C4-2B (cell line): ENCODE measurements around the gene TTC22.

Experiments
- ZFX ChIP-seq: fragments of 450-650 bp; IDR thresholded peaks from 2 replicates; pipeline ENCODE4 v1.6.1; 2017
- TF ChIP-seq, protein P1 (sequence below): fragments of 450-650 bp; conservative IDR thresholded peaks from 2 replicates; pipeline ENCODE4 v1.5.1; 2017; ENCODE audit warnings: mild to moderate bottlenecking

DNA sequence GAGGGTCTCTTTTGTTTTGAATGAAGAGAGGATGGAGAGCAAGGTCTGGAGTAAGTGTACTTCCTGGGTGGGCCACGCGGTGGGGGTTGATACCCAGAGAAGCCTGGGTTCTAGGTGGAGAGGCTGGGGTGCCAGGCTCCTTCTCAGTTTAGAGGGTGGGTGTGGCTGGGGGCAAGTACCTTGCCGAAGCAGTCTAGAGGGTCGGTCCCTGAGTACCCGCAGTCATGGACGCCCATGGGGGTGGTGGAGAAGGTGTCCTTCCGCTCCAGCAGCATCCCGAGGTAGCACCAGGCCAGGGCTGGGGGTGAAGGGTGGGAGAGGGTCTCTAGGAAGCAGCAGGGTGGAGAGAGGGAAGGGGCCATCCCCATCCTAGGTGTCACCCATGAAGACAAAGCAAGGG lies 14.3 kb downstream of the TTC22 start:
- TF ChIP-seq, protein P1, sequence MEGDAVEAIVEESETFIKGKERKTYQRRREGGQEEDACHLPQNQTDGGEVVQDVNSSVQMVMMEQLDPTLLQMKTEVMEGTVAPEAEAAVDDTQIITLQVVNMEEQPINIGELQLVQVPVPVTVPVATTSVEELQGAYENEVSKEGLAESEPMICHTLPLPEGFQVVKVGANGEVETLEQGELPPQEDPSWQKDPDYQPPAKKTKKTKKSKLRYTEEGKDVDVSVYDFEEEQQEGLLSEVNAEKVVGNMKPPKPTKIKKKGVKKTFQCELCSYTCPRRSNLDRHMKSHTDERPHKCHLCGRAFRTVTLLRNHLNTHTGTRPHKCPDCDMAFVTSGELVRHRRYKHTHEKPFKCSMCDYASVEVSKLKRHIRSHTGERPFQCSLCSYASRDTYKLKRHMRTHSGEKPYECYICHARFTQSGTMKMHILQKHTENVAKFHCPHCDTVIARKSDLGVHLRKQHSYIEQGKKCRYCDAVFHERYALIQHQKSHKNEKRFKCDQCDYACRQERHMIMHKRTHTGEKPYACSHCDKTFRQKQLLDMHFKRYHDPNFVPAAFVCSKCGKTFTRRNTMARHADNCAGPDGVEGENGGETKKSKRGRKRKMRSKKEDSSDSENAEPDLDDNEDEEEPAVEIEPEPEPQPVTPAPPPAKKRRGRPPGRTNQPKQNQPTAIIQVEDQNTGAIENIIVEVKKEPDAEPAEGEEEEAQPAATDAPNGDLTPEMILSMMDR: no peak
- TF ChIP-seq ZFX: no peak
